Vagina (tissue), 2 donors: ENCODE measurements around the gene CHST11.

Experiments
- POLR2A ChIP-seq, 2 donors: fragments of 450-650 bp; IDR thresholded peaks; one replicate each; pipeline ENCODE4 v1.6.1; 2017; ENCODE audit warnings: antibody characterized with exemption in 2 of 2, mild to moderate bottlenecking in 2 of 2, moderate library complexity in 2 of 2
- TF ChIP-seq, protein P1 (sequence below), 3 experiments: fragments of 450-650 bp in 2 of 3; fragments of 200-600 bp in 1 of 3; sonication (generic) in 1 of 3; IDR thresholded peaks; one replicate each; pipeline ENCODE4 v1.5.1; 2017 to 2019; ENCODE audit warnings: antibody characterized with exemption in 3 of 3, mild to moderate bottlenecking in 2 of 3, moderate library complexity in 2 of 3

DNA sequence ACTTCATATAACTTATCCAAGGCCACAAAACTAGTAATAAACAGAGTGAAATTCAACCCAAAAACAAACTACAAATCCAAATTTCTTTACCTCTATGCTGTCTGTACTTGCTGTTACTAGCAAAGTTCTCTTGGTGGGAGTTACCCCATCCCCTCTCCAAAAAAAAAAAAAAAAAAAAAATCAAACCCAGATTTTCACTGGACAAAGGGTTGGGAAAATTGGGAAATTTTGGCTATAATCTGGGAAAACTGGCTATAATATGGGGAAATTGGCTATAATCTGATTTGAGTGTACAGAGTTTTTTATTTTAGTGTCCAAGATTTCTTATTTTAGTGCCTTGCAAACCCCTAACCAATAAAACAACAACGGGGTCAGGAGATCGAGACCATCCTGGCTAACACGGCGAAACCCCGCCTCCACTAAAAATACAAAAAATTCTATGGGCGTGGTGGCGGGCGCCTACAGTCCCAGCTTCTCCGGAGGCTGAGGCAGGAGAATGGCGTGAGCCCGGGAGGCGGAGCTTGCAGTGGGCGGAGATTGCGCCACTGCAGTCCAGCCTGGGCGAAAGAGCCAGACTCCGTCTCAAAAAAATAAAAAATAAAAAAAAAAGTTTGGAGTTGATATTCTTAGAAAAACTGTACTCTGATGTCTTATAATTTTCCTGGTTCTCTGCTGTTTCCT, 148.4 kb downstream of the CHST11 start:
- TF ChIP-seq, protein P1, sequence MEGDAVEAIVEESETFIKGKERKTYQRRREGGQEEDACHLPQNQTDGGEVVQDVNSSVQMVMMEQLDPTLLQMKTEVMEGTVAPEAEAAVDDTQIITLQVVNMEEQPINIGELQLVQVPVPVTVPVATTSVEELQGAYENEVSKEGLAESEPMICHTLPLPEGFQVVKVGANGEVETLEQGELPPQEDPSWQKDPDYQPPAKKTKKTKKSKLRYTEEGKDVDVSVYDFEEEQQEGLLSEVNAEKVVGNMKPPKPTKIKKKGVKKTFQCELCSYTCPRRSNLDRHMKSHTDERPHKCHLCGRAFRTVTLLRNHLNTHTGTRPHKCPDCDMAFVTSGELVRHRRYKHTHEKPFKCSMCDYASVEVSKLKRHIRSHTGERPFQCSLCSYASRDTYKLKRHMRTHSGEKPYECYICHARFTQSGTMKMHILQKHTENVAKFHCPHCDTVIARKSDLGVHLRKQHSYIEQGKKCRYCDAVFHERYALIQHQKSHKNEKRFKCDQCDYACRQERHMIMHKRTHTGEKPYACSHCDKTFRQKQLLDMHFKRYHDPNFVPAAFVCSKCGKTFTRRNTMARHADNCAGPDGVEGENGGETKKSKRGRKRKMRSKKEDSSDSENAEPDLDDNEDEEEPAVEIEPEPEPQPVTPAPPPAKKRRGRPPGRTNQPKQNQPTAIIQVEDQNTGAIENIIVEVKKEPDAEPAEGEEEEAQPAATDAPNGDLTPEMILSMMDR (IDR thresholded peaks at IDR 0.05) = no peak
- no peak for TF ChIP-seq POLR2A (IDR thresholded peaks at IDR 0.05)
